WTC11 (cell line): ENCODE measurements around the gene RPTOR.

Experiments used
- ATF3 ChIP-seq: sonication (generic); formaldehyde crosslinking; conservative IDR thresholded peaks from 2 replicates; pipeline ENCODE4 v1.8.1; 2022; ENCODE audit warnings: mild to moderate bottlenecking, missing genetic modification reagents
- CTCF ChIP-seq: fragments of 200-600 bp; IDR thresholded peaks from 2 replicates; pipeline ENCODE4 v1.8.0; 2022; ENCODE audit warnings: antibody characterized with exemption
- ELF4 ChIP-seq: sonication (generic); formaldehyde crosslinking; IDR thresholded peaks from 2 replicates; pipeline ENCODE4 v1.8.1; 2022; ENCODE audit warnings: low read depth, mild to moderate bottlenecking, moderate library complexity, missing genetic modification reagents
- ETV6 ChIP-seq: sonication (generic); formaldehyde crosslinking; IDR thresholded peaks from 2 replicates; pipeline ENCODE4 v1.8.1; 2022; ENCODE audit warnings: mild to moderate bottlenecking, missing genetic modification reagents
- FOXJ3 ChIP-seq: sonication (generic); formaldehyde crosslinking; IDR thresholded peaks from 2 replicates; pipeline ENCODE4 v1.9.0; 2021; ENCODE audit warnings: missing genetic modification reagents, mild to moderate bottlenecking, borderline replicate concordance
- NFE2L1 ChIP-seq: sonication (generic); formaldehyde crosslinking; IDR thresholded peaks from 2 replicates; pipeline ENCODE4 v1.8.1; 2023; ENCODE audit warnings: missing genetic modification reagents
- TP53 ChIP-seq: sonication (generic); formaldehyde crosslinking; IDR thresholded peaks from 2 replicates; pipeline ENCODE4 v1.8.1; 2023; ENCODE audit warnings: mild to moderate bottlenecking, missing genetic modification reagents
- USF2 ChIP-seq: sonication (generic); formaldehyde crosslinking; IDR thresholded peaks from 2 replicates; pipeline ENCODE4 v1.8.1; 2023; ENCODE audit warnings: mild to moderate bottlenecking, missing genetic modification reagents, moderate library complexity
- ZBTB43 ChIP-seq: sonication (generic); formaldehyde crosslinking; IDR thresholded peaks from 2 replicates; pipeline ENCODE4 v1.8.1; 2023; ENCODE audit warnings: mild to moderate bottlenecking, missing genetic modification reagents

GRCh38 chr17:80717720-80718083, 173.1 kb downstream of the RPTOR start:
- TF ChIP-seq CTCF (no peak), TP53 (CRISPR knock-in tag) (no peak), ATF3 (CRISPR knock-in tag) (no peak), ZBTB43 (CRISPR knock-in tag) (no peak), USF2 (no peak), ELF4 (CRISPR knock-in tag) (no peak), FOXJ3 (CRISPR knock-in tag) (no peak), ETV6 (CRISPR knock-in tag) (no peak), NFE2L1 (no peak)
